Right atrium auricular region (tissue), 2 donors: ENCODE results near the gene SPATA46. TPM values are rescaled to one million over a fixed set of nuclear protein-coding genes. Genes with fewer than 3 reads are reported as not detected.

ENCODE experiments used
- DNase-seq: peaks from one replicate; pipeline ENCODE4 v3.0.0-alpha.2; 2019; ENCODE audit warnings: low spot score
- H3K27ac ChIP-seq, 2 donors: fragments of 200-600 bp; sonication (generic); 1 replicate in 1 of 2; 2 replicates in 1 of 2; pipeline ENCODE4 v1.5.1; 2016 to 2019
- H3K27me3 ChIP-seq, 2 donors: fragments of 200-600 bp; sonication (generic); one replicate each; pipeline versions ENCODE4 v1.5.1 to v1.6.0; 2017 to 2019
- H3K36me3 ChIP-seq: fragments of 200-600 bp; sonication (generic); one replicate; pipeline ENCODE4 v1.5.1; 2016
- H3K4me1 ChIP-seq, 2 donors: fragments of 200-600 bp; sonication (generic); one replicate each; pipeline versions ENCODE4 v1.5.1 to v1.6.0; 2017 to 2019
- H3K4me3 ChIP-seq, 2 donors: fragments of 200-600 bp; sonication (generic); 1 replicate in 1 of 2; 2 replicates in 1 of 2; pipeline ENCODE4 v1.5.1; 2017 to 2019; ENCODE audit warnings: mild to moderate bottlenecking in 1 of 2, moderate library complexity in 1 of 2
- H3K9me3 ChIP-seq, 2 donors: fragments of 200-600 bp; sonication (generic); one replicate each; pipeline ENCODE4 v1.5.1; 2019
- CTCF ChIP-seq, 2 donors: fragments of 200-600 bp; sonication (generic); IDR thresholded peaks; one replicate each; pipeline ENCODE4 v1.5.1; 2019; ENCODE audit warnings: antibody characterized with exemption in 2 of 2
- total RNA-seq, 2 donors: library from RNA; depleted of rRNA; stranded (reverse); fragments of >200 nt; gene quantifications; one replicate each; pipeline ENCODE4 v1.1.0, GENCODE V29; 2016

SPATA46 gene
- total RNA-seq, 2 donors from 2014 or later, result not detected

- H3K4me1 ChIP-seq, result no peaks in the 10 kb centered on the region
- H3K27ac ChIP-seq, result no peak overlapping the region
- H3K9me3 ChIP-seq, result no peaks in the 10 kb centered on the region
- H3K36me3 ChIP-seq, result no peaks in the 10 kb centered on the region
- no peak overlapping the region for H3K4me3 ChIP-seq
- no peaks in the 10 kb centered on the region for H3K27me3 ChIP-seq
- DNase-seq, result peak; percentile 9
- TF ChIP-seq CTCF (IDR thresholded peaks at IDR 0.05), result no peak
Measured at GRCh38 chr1:162389021-162389818, 12.6 kb upstream of the SPATA46 start.

- no peaks in the 10 kb centered on the region for H3K36me3 ChIP-seq
- no peak overlapping the region for H3K4me3 ChIP-seq
- TF ChIP-seq CTCF (IDR thresholded peaks at IDR 0.05), result no peak
- peak; percentile 50 for DNase-seq
- H3K27me3 ChIP-seq, result no peaks in the 10 kb centered on the region
- H3K27ac ChIP-seq, result no peak overlapping the region
- H3K9me3 ChIP-seq, result no peaks in the 10 kb centered on the region
- no peaks in the 10 kb centered on the region for H3K4me1 ChIP-seq
Measured at GRCh38 chr1:162388615-162389014, 12.0 kb upstream of the SPATA46 start.

- no peaks in the 10 kb centered on the region for H3K27me3 ChIP-seq
- H3K4me1 ChIP-seq, result no peaks in the 10 kb centered on the region
- H3K27ac ChIP-seq, result no peak overlapping the region
Measured at GRCh38 chr1:162388083-162388594, 11.5 kb upstream of the SPATA46 start.

GRCh38 chr1:162387226-162388082 is 10.8 kb upstream of the SPATA46 start:
- Histone ChIP-seq H3K9me3 (no peaks in the 10 kb centered on the region), H3K4me3 (no peak overlapping the region), H3K27me3 (no peaks in the 10 kb centered on the region), H3K4me1 (no peaks in the 10 kb centered on the region), H3K36me3 (no peaks in the 10 kb centered on the region), H3K27ac (no peak overlapping the region)
- no peak for DNase-seq
- TF ChIP-seq CTCF (IDR thresholded peaks at IDR 0.05), result no peak

More at GRCh38 chr1:162388083-162388594, 11.5 kb upstream of the SPATA46 start:
- TF ChIP-seq CTCF (IDR thresholded peaks at IDR 0.05), result no peak
- Histone ChIP-seq H3K4me3 (no peak overlapping the region), H3K9me3 (no peaks in the 10 kb centered on the region), H3K36me3 (no peaks in the 10 kb centered on the region)
- DNase-seq, result peak; percentile 32

GRCh38 chr1:162386292-162387225 is 9.9 kb upstream of the SPATA46 start:
- Histone ChIP-seq H3K36me3 (no peaks in the 10 kb centered on the region), H3K9me3 (no peaks in the 10 kb centered on the region), H3K4me3 (no peak overlapping the region), H3K27ac (no peak overlapping the region), H3K27me3 (no peaks in the 10 kb centered on the region), H3K4me1 (no peaks in the 10 kb centered on the region)
- TF ChIP-seq CTCF (IDR thresholded peaks at IDR 0.05), result no peak
- peak; percentile 5 for DNase-seq
